Measurements from ENCODE around the gene CTAG1A. TPM values are rescaled to one million over a fixed set of nuclear protein-coding genes. Genes with fewer than 3 reads are reported as not detected.
"Not testable (repeated sequence)": the region's sequence is repeated elsewhere in the genome, so short reads cannot be mapped to it uniquely, and the experiment has no call there.

CTAG1A gene
- total RNA-seq, 6 experiments from 2014 or later = not detected

DNA sequence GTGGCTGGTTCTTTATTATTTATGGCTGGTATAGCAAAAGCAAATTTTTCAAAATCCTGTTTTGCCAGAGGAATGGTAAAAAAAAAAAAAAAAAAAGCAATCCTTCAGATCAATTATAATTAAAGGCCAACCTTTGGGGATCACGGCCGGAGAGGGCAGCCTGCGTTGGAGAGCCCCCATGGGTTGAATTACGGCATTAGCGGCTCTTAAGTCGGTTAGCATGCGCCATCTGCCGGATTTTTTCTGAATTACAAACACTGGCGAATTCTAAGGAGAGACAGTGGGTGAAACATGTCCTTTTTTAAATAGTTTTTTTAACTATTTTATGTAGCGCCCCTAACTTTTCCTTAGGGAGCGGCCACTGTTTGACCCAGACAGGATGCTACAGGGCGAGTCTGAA lies 28.7 kb downstream of the CTAG1A start:
- not testable (repeated sequence) for H3K9me3 Mint-ChIP-seq; H3K27ac Mint-ChIP-seq; H3K4me3 Mint-ChIP-seq; H3K27me3 Mint-ChIP-seq (ENCODE audit: insufficient read depth); DNase-seq; H3K4me1 Mint-ChIP-seq (ENCODE audit: low read depth); H3K36me3 Mint-ChIP-seq (ENCODE audit: low read depth)

DNA sequence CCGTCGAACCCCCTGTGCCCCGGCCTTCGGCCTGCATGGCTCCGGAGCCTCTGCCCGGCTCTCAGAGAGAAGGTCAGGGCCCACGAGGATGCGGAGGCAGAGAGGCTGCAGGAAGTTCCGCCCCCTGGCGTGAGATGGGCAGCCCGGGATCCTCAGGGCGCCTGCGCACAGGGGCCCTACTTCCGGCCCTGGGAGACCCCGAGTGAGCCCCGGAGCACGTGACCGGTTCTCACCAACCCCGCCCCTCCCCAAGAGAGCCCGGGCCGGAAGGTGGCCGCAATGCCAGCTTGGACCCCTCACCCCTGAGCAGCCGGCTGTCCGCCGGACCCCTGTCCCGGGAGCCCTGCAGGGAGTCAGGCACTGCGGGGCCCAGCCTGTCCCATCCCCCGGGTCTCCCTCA lies 34.2 kb downstream of the CTAG1A start, which contains the start of gene CTAG1B:
Gene CTAG1B (minus strand): TSS at position 101 of the 400 bp plus-strand sequence. CDS start 64 bp downstream, at position 37.
- H3K4me1 Mint-ChIP-seq (ENCODE audit: low read depth); H3K4me3 Mint-ChIP-seq; DNase-seq; H3K9me3 Mint-ChIP-seq; H3K27me3 Mint-ChIP-seq (ENCODE audit: insufficient read depth); H3K36me3 Mint-ChIP-seq (ENCODE audit: low read depth); H3K27ac Mint-ChIP-seq: not testable (repeated sequence)

DNA sequence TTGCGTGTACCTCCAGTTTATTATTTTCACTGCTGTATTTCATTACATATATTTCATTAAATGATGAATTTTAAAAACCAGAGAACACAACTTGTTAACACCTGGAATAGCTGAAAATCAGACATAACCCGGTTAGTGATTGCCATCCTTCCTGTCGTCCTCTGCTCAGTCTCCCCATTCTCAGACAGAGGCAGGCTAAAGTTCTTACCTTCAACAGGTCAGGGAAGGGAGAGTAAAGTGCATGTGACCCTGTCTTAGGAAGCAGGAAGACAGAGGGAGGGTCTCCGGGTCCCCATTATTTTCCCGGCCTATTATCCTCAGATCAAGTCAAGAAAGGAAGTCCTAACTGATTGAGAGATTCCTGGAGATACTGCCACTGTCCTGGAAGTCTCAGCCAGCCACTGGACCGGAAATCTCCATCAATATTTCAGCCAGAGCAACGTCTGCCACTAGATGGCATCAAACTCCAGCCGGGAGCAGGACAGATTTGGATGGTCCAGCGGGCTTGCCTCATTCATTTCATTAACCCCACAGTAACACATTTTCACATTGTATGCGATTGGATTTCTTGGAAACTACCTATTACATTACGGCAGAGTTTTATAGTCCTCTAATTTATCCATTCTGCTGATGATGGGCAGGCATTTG lies 36.0 kb downstream of the CTAG1A start:
- not testable (repeated sequence) for H3K27me3 Mint-ChIP-seq (ENCODE audit: insufficient read depth)

DNA sequence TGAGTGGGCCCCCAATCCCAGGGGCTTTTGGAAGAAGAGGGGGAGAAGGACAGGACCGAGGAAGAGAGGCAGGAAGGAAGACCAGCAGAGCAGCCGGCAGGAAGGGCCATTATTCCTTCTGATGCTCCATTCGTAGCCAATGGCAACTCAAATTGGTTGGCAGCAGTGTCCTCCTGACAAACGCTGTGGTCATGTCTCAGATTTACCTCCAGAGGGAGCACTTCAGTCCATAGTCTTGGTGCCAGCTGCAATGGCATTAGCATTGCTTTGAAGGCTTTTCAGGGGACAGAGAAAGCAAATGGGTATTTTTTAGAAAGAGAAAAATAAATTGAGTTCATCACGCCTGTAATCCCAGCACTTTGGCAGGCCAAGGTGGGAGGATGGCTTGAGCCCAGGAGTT lies 44.0 kb downstream of the CTAG1A start:
- not testable (repeated sequence) for H3K27me3 Mint-ChIP-seq (ENCODE audit: insufficient read depth); H3K4me1 Mint-ChIP-seq (ENCODE audit: low read depth); H3K36me3 Mint-ChIP-seq (ENCODE audit: low read depth); H3K27ac Mint-ChIP-seq; DNase-seq; H3K9me3 Mint-ChIP-seq; H3K4me3 Mint-ChIP-seq

More for the DNA sequence above, 36.0 kb downstream of the CTAG1A start:
- not testable (repeated sequence) for H3K36me3 Mint-ChIP-seq (ENCODE audit: low read depth); H3K9me3 Mint-ChIP-seq; H3K4me3 Mint-ChIP-seq; DNase-seq; H3K27ac Mint-ChIP-seq; H3K4me1 Mint-ChIP-seq (ENCODE audit: low read depth)
- TF ChIP-seq, protein P1, sequence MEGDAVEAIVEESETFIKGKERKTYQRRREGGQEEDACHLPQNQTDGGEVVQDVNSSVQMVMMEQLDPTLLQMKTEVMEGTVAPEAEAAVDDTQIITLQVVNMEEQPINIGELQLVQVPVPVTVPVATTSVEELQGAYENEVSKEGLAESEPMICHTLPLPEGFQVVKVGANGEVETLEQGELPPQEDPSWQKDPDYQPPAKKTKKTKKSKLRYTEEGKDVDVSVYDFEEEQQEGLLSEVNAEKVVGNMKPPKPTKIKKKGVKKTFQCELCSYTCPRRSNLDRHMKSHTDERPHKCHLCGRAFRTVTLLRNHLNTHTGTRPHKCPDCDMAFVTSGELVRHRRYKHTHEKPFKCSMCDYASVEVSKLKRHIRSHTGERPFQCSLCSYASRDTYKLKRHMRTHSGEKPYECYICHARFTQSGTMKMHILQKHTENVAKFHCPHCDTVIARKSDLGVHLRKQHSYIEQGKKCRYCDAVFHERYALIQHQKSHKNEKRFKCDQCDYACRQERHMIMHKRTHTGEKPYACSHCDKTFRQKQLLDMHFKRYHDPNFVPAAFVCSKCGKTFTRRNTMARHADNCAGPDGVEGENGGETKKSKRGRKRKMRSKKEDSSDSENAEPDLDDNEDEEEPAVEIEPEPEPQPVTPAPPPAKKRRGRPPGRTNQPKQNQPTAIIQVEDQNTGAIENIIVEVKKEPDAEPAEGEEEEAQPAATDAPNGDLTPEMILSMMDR (IDR thresholded peaks at IDR 0.05) = peak; percentile 13; the same call in 1 of the 2 replicates

DNA sequence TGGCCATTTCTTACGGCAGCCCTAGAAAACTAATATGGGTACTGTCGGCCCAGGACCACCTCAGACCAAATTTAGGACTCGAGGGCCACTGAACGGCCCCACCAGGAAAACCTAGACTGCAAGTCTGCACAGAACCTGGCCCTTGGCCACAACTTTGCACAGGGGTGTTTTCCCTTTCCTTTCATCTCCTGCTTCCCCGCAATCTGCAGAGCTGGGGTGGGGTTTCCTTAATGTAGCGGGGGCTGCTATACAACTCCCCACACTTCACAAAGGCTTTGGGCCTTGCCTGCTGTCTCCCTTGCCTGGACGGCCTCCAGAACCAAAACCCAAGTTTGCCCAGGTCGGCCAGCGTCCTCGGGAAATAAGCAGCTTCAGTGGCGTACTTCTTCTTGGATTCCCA lies 46.0 kb downstream of the CTAG1A start:
- not testable (repeated sequence) for H3K27me3 Mint-ChIP-seq (ENCODE audit: insufficient read depth)

DNA sequence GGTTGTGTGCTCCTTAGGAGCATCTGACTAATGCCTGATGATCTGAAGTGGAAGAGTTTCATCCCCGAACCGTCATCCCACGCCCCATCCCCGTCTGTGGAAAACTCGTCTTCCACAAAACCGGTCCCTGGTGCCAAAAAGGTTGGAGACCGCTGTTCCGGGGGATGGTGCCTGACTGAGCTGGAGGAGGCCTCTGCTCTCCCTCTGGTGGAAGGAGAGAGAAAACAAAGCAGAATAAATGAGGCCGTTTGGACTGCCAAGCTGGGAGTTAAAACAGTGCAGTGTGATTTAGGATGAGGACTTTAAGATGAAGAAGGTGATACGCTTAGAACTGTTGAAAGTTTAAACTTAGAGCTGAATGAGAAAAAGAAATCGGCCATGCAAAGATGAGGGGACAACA lies 48.7 kb downstream of the CTAG1A start:
- not testable (repeated sequence) for H3K4me1 Mint-ChIP-seq (ENCODE audit: low read depth); H3K4me3 Mint-ChIP-seq; H3K9me3 Mint-ChIP-seq; DNase-seq; H3K27me3 Mint-ChIP-seq (ENCODE audit: insufficient read depth); H3K27ac Mint-ChIP-seq; H3K36me3 Mint-ChIP-seq (ENCODE audit: low read depth)

More for the DNA sequence above, 46.0 kb downstream of the CTAG1A start:
- DNase-seq; H3K36me3 Mint-ChIP-seq (ENCODE audit: low read depth); H3K4me3 Mint-ChIP-seq; H3K9me3 Mint-ChIP-seq; H3K4me1 Mint-ChIP-seq (ENCODE audit: low read depth); H3K27ac Mint-ChIP-seq: not testable (repeated sequence)

Other genes with a start within 250 kb of the CTAG1A start
- gene FLNA, start 210.5 kb upstream of the CTAG1A start, total RNA-seq (2021; fragmentation: NEBNext Ultra II Directional; extraction: Animal tissue kit (Norgen Biotek cat#: 25700)) = 1,000 to 10,000 TPM; 2,260 to 2,886 (median 2,666) TPM
- 100 to 1,000 TPM in 4 of 6 experiments, 10 to 100 TPM in 2; 84.8 to 119 (median 108) TPM for gene EMD, start 205.8 kb upstream of the CTAG1A start, total RNA-seq (2021; fragmentation: NEBNext Ultra II Directional; extraction: Animal tissue kit (Norgen Biotek cat#: 25700))
- gene RPL10, start 186.8 kb upstream of the CTAG1A start, total RNA-seq (2021; fragmentation: NEBNext Ultra II Directional; extraction: Animal tissue kit (Norgen Biotek cat#: 25700)) = 1,000 to 10,000 TPM; 1,764 to 1,978 (median 1,934) TPM
- 10 to 100 TPM; 74.8 to 96.3 (median 87.4) TPM for gene DNASE1L1, start 175.9 kb upstream of the CTAG1A start, total RNA-seq (2021; fragmentation: NEBNext Ultra II Directional; extraction: Animal tissue kit (Norgen Biotek cat#: 25700))
- 10 to 100 TPM; 13.0 to 17.3 (median 15.1) TPM for gene TAFAZZIN, start 173.6 kb upstream of the CTAG1A start, total RNA-seq (2021; fragmentation: NEBNext Ultra II Directional; extraction: Animal tissue kit (Norgen Biotek cat#: 25700))
- gene ATP6AP1, start 156.5 kb upstream of the CTAG1A start, total RNA-seq (2021; fragmentation: NEBNext Ultra II Directional; extraction: Animal tissue kit (Norgen Biotek cat#: 25700)) = 100 to 1,000 TPM; 107 to 154 (median 123) TPM
- 100 to 1,000 TPM; 144 to 154 (median 147) TPM for gene GDI1, start 148.0 kb upstream of the CTAG1A start, total RNA-seq (2021; fragmentation: NEBNext Ultra II Directional; extraction: Animal tissue kit (Norgen Biotek cat#: 25700))
- gene FAM50A, start 141.0 kb upstream of the CTAG1A start, total RNA-seq (2021; fragmentation: NEBNext Ultra II Directional; extraction: Animal tissue kit (Norgen Biotek cat#: 25700)) = 100 to 1,000 TPM in 1 of 6 experiments, 10 to 100 TPM in 5; 77.3 to 103 (median 86.9) TPM
- 10 to 100 TPM; 66.2 to 98.7 (median 79.8) TPM for gene PLXNA3, start 126.9 kb upstream of the CTAG1A start, total RNA-seq (2021; fragmentation: NEBNext Ultra II Directional; extraction: Animal tissue kit (Norgen Biotek cat#: 25700))
- gene LAGE3, start 105.9 kb upstream of the CTAG1A start, total RNA-seq (2021; fragmentation: NEBNext Ultra II Directional; extraction: Animal tissue kit (Norgen Biotek cat#: 25700)) = 10 to 100 TPM; 13.8 to 18.3 (median 17.4) TPM
- 10 to 100 TPM; 26.7 to 31.6 (median 29.7) TPM for gene UBL4A, start 98.5 kb upstream of the CTAG1A start, total RNA-seq (2021; fragmentation: NEBNext Ultra II Directional; extraction: Animal tissue kit (Norgen Biotek cat#: 25700))
- 10 to 100 TPM; 34.6 to 46.5 (median 37.7) TPM for gene SLC10A3, start 94.5 kb upstream of the CTAG1A start, total RNA-seq (2021; fragmentation: NEBNext Ultra II Directional; extraction: Animal tissue kit (Norgen Biotek cat#: 25700))
- 10 to 100 TPM; 56.9 to 67.8 (median 59.4) TPM for gene FAM3A, start 68.9 kb upstream of the CTAG1A start, total RNA-seq (2021; fragmentation: NEBNext Ultra II Directional; extraction: Animal tissue kit (Norgen Biotek cat#: 25700))
- 100 to 1,000 TPM; 119 to 226 (median 192) TPM for gene G6PD, start 38.3 kb upstream of the CTAG1A start, total RNA-seq (2021; fragmentation: NEBNext Ultra II Directional; extraction: Animal tissue kit (Norgen Biotek cat#: 25700))
- 10 to 100 TPM; 32.5 to 38.9 (median 37.5) TPM for gene IKBKG, start 37.5 kb upstream of the CTAG1A start, total RNA-seq (2021; fragmentation: NEBNext Ultra II Directional; extraction: Animal tissue kit (Norgen Biotek cat#: 25700))
- not detected for gene CTAG1B, start 34.1 kb downstream of the CTAG1A start, total RNA-seq (2021; fragmentation: NEBNext Ultra II Directional; extraction: Animal tissue kit (Norgen Biotek cat#: 25700))
- gene CTAG2, start 68.4 kb downstream of the CTAG1A start, total RNA-seq (2021; fragmentation: NEBNext Ultra II Directional; extraction: Animal tissue kit (Norgen Biotek cat#: 25700)) = not detected
- under 1 TPM; 0.05 to 0.50 (median 0.16) TPM for gene GAB3, start 165.9 kb downstream of the CTAG1A start, total RNA-seq (2021; fragmentation: NEBNext Ultra II Directional; extraction: Animal tissue kit (Norgen Biotek cat#: 25700))
- 10 to 100 TPM; 44.6 to 55.5 (median 51.1) TPM for gene DKC1, start 177.7 kb downstream of the CTAG1A start, total RNA-seq (2021; fragmentation: NEBNext Ultra II Directional; extraction: Animal tissue kit (Norgen Biotek cat#: 25700))
- 10 to 100 TPM; 17.0 to 22.7 (median 20.5) TPM for gene MPP1, start 220.4 kb downstream of the CTAG1A start, total RNA-seq (2021; fragmentation: NEBNext Ultra II Directional; extraction: Animal tissue kit (Norgen Biotek cat#: 25700))
- gene SMIM9, start 249.5 kb downstream of the CTAG1A start, total RNA-seq (2021; fragmentation: NEBNext Ultra II Directional; extraction: Animal tissue kit (Norgen Biotek cat#: 25700)) = not detected

Measured in HFFc6 (cell line).